ENCODE data around the gene PDE8B.

Gene PDE8B

DNA sequence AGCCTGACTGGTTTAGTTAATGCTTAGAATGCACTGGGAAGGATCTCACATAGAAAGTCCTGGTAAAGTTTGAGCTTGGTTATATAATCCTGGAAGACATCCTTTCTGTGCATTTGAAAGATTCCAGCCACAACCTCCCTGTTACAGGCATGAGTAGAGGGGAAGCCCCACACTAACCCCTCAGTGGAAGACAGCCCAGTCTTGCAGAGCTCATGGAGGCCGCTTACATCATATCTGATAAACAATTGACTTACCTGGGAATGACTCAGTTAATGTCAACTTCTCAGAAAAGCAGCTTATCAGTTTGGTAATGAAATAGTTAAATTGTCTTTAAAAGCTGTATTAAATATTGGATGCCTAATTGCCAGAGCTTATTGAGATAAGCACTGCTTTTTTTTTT, 28.1 kb upstream of the PDE8B start:
- Histone ChIP-seq H3K4me3 (no peak overlapping the region), H3K27ac (no peak overlapping the region)

DNA sequence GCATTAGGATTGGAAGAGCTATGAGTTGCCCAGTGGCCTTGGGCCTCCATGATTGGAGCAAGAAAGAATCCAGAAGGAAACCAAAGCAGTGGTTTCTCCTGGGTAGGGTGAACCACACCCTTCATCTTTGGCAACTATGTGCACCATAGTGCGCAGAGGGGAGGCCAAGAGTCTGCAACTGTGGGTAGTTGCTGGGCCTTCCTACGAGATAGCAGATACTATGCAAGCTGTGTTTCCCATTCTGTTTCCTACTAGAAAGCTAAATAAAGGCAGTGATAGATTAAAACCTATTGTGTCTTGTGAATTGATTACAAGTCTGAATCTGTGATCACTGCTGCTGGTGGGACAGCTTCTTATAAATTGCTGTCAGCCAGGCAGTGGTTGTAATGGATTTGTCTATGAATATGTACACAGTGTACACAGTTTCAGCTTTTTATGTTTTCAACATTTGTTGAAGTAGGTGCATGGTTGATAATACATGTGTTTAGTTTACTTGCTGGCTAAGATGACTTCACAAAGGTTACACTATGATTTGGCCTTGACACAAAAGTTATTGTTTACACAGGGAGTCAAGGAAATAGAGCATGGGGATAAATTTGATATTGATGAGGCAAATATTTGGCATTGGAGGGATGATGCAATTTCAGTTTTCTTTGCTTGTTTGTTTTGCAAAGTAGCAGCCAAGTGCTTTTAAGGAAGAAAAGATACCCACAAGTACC, 23.7 kb upstream of the PDE8B start:
- no peak overlapping the region for H3K27ac ChIP-seq

DNA sequence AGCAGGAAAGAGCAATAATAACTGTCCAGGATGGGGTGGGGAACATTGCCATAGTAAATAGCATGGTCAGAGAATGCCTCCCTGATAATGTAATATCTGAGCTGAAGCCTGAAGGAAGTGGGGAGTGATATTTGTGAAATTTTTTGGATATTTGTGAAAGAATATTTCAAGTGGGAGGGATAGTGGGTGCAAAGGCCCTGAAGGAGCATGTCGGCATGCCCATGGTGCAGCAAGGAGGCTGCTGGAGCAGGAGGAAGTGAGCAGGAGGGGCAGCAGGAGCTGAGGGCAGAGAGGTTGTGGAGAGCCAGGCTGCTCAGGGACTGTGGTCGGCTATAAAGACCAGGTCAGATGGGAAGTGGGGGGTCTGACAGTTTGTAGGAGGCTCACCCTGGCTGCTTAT, 21.1 kb upstream of the PDE8B start:
- no peak overlapping the region for H3K27ac ChIP-seq

More for the DNA sequence above, 23.7 kb upstream of the PDE8B start:
- no peak overlapping the region for H3K4me3 ChIP-seq

DNA sequence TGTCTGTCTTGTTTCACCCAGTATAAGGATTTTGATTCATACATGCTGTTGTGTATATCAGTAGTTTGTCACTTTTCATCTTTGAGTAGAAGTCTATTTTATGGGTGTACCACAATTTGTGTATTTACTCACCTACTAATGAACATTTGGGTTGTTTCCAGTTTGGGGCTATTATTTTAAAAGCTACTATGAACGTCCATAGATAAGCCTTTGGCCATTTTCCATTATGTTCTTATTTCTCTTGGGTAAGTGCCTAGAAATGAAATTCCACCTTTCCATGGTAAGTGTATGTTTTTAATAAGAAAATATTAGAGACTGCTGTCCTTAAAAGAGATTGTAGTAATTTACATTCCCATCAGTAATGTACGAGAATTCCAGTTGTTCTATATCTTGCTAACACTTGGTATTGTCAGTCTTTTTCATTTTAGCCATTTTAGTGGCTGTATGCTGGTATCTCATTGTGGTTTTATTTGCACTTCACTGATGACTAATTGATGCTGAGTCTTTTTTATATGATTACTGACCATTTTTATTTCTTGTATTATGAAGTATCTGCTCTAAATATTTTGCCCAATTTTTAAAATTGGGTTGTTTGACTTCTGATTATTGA, 17.9 kb upstream of the PDE8B start:
- no peak overlapping the region for H3K4me3 ChIP-seq
- no peak overlapping the region for H3K27ac ChIP-seq

More for the DNA sequence above, 21.1 kb upstream of the PDE8B start:
- H3K4me3 ChIP-seq, result no peak overlapping the region

DNA sequence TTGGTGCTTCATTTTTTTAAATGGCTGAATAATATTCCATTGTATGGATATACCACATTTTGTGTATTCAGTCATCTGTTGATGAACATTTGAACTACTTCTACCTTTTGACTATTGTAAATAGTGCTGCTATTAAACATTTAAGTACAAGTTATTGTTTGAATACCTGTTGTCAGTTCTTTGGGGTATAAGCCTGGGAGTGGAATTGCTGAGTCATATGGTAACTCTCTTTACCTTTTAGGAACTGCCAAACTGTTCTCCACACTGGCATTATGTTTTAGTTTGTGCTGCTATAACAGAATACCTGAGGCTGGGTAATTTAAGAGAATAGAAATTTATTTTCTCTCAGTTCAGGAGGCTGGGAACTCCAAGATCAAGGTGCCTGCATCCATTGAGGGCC, 15.7 kb upstream of the PDE8B start:
- H3K4me3 ChIP-seq, result no peak overlapping the region
- H3K27ac ChIP-seq, result no peak overlapping the region

DNA sequence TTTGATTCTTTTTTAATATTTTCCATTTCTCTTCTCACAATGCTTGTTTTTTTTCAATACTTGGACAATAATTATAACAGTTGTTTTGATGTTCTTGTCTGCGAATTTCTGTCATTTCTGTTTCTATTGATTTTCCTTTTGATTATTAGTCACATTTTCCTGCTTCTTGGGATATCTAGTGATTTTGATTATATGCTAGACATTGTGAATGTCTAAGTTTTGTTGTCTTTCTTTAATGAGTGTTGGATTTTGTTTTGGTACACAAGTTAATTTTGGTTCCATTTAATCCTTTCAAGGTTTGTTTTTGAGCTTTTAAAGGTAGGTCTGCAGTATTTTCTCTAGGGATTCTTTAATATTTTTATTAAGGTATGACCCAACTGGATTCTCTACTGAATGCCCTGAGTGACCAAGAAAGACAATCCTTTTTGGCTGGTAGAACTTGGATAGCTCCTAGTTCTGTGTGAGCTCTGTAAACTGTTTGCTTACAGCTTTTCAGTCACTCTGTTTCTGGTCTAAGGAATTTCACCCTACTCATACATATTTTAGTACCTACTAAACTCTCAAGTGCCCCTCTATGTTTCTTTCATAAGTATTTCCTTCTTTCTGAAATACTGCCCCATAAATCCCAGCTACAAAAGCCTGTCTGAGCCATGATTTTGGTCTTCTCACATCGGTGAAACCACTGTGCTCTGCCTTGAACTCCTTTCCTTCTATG, 12.5 kb upstream of the PDE8B start:
- H3K4me3 ChIP-seq, result no peak overlapping the region
- no peak overlapping the region for H3K27ac ChIP-seq

DNA sequence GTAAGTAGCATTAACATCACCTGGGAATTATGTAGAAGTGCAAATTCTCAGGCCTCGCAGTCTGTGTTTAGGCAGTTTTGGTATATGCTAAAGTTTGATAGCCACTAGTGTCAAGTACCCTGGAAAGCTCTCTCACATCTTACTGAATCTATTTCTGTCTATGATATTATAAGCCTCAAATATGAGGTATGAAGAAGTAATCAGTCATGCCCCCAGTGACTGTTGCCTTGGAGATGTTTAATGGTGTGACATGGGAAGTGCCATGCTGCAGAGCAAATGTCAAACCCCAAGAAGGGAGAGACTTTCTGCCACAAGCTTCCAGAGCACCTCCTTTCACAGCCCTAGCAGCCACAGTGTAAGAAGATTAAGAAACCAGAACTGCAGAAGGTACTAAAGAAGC, 9.8 kb upstream of the PDE8B start:
- Histone ChIP-seq H3K4me3 (no peak overlapping the region), H3K27ac (no peak overlapping the region)

DNA sequence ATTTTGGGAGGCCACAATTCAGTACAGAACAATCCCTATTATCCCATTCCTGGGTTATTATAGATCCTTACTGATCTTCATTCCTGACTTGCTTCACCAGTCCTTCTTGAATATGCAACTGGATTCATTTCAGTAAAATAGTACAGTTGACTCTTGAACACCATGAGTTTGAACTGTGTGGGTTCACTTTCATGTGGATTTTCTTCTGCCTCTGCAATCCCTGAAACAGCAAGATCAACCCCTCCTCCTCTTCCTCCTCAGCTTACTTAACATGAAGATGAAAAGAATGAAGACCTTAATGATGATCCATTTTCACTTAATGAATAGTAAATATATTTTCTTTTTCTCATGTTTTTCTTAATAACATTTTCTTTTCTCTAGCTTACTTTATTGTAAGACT, 8.3 kb upstream of the PDE8B start:
- no peak overlapping the region for H3K4me3 ChIP-seq
- no peak overlapping the region for H3K27ac ChIP-seq

DNA sequence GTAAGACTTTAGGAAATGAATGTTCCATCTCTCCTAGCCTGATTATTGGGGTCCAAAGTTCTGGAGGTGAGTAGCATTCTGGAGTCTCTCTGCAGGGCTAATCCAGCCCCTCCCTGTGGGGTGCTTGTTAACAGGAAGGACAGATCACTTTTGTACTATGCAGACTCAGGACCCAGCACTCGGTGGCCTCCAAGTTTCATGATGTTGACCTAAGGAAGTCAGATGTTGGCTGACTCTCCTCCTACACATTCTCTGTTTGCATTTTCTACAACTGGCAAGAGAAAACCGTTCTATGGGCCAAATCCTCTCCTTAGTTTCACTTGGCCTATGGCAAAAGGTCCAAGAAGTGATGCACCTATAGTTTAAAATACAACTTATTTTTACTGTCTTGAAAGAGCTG, 5.5 kb upstream of the PDE8B start:
- H3K27ac ChIP-seq, result no peak overlapping the region
- no peak overlapping the region for H3K4me3 ChIP-seq

DNA sequence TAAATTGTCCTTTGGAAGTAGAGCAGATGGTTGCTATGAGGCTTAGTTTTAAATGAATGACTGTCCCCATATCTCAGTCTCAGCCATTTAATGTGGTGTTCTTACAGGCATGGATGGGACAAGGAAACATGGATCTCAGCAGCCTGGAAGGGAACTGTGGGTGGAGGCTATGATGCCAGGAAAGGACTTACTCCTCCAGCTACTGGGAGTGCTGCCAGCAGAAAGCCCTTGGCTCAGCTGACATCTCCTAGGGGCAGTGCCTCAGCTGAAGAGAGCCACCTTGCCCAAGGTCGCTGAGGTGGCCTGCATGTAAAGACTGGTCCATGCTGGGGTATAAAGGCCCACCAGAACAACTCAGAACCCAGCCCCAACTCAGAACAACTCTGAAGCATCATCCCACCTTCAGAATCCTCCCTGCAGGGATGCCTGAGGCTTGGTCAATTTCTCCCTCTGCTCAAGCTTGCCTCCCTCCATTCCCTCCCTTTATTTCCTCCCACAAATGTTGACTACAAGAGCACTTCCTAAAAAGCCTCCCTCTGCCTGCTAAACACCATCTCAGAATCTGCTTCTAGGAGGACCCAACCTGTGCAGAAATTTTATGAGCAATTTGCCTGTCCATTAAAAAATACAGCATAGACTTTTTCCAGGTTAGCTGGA, 1.8 kb upstream of the PDE8B start:
- Histone ChIP-seq H3K4me3 (no peak overlapping the region), H3K27ac (no peak overlapping the region)

DNA sequence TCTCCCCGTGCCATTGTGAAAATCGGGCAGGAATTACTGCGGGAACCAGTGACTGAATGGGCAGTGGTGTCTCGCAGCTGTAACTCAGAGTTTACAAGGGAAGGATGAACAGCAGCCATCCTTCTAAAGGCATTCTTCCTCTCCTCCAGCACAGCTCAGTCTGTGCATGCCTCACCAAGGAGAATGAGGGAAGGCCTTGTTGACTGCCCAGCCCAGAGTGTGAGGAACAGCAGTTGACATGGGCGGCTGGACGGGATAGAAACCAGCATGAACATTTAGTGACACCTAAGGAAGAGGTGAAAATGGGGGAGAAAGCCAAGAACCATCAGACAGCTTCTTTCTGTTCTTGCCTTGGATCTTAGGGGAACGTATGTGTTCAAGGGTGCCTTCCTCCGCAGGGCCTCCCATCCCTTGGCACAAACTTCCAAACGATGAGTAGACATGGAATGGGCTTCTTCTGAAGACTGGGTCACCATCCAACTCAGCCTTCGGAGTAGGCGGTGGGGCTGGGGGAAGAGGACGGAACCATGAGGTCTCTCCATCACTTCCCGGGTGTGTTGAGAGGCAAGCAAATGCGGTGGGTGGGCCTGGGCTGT, 887 bp upstream of the PDE8B start:
- Histone ChIP-seq H3K27ac (no peak overlapping the region), H3K4me3 (peak overlapping the region in 1 of 7 experiments; percentile 49)

DNA sequence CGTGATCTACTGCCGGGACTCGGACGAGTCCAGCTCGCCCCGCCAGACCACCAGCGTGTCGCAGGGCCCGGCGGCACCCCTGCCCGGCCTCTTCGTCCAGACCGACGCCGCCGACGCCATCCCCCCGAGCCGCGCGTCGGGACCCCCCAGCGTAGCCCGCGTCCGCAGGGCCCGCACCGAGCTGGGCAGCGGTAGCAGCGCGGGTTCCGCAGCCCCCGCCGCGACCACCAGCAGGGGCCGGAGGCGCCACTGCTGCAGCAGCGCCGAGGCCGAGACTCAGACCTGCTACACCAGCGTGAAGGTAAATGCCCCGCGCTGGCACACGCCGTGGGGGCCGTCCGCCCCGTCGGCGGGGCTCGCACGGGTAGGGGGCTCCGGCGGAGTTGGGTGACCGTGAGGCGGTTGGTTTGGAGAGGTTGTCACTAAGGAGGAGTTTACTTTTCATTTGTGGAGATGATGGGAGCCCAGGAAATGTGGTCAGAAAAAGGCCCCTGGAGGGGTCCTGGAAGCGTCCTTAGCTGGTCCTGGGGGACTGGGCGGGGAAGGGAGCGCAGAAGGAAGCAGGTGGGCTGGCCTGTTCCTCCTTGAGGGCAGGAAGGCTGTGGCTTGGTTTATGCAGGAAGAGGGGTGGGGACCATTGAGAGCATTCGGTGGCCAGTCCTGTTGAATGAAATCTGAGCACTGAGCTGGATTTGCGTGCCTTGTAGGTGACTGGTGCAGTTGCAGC, 647 bp downstream of the PDE8B start:
- H3K27ac ChIP-seq, result no peak overlapping the region
- H3K4me3 ChIP-seq, result peak overlapping the region; percentile 22 to 58 (median 35)

DNA sequence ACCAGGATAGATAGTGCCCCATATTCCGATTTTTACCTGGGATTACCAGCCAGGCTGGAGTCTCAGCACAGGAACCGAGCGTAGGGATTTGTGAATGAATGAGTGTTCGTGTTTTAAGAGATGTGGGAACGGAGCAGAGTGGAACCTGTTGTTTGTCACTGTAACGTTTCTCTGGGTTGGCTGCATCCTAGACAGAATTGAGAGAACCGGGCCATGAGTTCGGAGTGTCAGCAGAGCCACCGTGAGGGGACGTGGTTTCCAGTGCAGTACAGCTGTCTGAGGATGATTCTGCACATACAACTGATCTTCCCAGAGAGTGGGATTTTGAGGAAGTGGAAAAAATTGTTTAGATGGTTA, 1.2 kb downstream of the PDE8B start:
- Histone ChIP-seq H3K4me3 (no peak overlapping the region), H3K27ac (no peak overlapping the region)

DNA sequence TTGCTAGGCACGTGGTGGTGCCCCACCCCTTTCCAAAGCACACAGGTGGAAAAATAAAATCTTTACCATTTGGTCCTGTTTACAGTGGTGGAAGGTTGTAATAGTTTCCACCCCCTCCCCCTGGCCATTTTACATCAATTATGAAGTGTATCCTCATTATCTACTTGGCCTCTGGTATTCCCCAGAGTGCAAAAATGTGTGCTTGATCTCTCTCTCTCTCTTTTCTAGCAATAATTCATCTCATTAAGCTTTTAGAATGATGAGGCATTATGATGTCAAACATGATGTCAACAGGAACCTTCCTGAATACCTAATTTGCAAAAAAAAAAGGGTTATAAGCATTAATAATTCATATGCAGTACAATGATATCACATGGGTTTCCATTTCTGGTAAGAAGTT, 3.1 kb downstream of the PDE8B start:
- Histone ChIP-seq H3K4me3 (no peak overlapping the region), H3K27ac (no peak overlapping the region)

DNA sequence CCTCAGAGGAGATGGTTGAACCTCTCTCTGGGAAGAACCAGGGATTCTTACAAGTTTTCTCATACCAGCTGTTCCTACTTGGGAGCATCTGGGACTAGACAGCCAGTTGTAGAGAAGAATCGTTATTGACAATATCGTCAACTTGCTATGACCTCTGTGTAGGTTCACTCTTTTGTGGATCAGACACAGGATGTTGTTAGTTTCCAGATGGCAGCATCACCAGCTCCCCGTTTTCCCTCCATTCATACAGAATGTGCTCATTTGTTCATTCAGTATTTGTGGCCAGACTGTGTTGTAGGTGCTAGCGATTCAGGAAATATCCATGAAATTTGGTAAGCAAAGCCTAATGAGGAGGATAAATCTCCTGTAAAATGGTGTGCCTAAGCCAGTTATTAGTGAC, 3.7 kb downstream of the PDE8B start:
- Histone ChIP-seq H3K4me3 (no peak overlapping the region), H3K27ac (no peak overlapping the region)

DNA sequence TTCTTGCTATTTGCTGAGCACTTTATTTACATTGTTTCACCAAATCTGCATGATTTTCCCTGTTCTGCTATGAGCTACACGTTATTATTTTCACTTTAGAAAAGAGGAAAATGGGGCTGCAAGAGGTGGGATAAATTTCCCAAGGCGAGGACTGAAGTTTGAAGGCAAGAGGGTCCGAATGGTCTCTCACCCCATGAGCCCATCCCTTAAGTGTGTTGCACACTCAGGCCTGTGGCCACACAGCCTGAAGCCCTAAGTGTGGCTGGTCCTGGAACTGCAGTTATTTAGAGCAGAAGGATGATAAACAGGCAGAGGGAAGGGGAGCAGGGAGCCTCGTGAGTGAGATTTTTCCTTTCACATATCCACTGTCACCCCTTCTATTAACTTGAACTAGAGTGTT, 7.8 kb downstream of the PDE8B start:
- no peak overlapping the region for H3K27ac ChIP-seq

DNA sequence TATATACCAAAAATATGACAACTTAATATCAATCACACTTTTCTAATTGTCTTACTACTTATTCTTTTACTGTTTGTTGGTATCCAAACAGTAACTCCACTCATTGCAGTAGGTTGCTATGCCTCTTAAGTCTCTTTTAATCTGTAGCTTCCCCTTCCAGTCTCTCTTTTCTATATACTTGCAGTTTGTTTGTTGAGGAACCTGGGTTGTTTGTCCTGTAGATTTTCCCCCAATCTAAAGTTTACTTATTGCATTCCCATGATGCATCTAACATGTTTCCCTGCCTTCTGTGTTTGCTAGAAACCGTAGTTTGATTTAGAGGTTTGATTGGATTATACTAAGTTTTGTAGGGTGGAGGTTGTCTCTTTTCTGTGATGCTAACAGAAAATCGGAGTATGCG, 10.6 kb downstream of the PDE8B start:
- Histone ChIP-seq H3K4me3 (no peak overlapping the region), H3K27ac (no peak overlapping the region)

More for the DNA sequence above, 7.8 kb downstream of the PDE8B start:
- no peak overlapping the region for H3K4me3 ChIP-seq

DNA sequence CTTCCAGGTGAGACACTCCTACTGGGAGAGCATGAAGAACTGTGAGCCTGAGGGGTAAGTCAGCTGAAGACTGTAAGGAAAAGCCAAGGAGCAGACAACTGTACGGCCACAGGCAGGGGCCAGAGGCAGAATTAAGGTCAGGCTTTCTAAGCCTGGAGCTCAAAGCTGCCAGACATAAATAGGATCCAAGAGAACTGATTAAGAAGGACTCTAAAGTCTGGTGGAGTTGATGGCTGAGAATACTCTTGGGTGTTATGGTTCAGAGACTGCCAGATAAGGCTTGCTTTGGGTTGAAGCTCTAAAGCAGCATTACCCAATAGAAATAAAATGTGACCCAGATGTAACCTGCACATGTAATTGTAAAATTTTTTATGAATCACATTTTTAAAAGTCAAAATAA, 12.2 kb downstream of the PDE8B start:
- no peak overlapping the region for H3K27ac ChIP-seq
- H3K4me3 ChIP-seq, result no peak overlapping the region

DNA sequence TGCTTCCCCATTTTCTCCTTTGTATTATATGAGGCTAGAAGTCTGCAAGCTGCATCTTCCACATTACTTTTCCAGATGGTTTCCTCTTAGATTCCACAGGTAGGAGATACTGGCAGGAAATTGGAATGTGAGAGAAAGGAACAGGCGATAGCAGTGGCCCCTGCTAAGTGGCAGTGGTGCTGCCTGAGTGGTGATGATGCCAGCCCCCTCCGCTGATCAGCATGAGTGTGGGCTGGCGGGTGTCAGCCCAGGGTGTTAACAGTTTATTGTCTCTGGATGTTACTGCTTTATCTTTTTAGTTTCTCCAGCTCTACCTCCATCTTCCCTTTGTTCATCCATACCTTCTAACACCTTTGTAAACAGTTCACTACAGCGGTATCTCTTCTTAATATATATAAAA, 13.2 kb downstream of the PDE8B start:
- H3K27ac ChIP-seq, result no peak overlapping the region
- no peak overlapping the region for H3K4me3 ChIP-seq
